ENCODE data around the gene PERCC1.

DNA sequence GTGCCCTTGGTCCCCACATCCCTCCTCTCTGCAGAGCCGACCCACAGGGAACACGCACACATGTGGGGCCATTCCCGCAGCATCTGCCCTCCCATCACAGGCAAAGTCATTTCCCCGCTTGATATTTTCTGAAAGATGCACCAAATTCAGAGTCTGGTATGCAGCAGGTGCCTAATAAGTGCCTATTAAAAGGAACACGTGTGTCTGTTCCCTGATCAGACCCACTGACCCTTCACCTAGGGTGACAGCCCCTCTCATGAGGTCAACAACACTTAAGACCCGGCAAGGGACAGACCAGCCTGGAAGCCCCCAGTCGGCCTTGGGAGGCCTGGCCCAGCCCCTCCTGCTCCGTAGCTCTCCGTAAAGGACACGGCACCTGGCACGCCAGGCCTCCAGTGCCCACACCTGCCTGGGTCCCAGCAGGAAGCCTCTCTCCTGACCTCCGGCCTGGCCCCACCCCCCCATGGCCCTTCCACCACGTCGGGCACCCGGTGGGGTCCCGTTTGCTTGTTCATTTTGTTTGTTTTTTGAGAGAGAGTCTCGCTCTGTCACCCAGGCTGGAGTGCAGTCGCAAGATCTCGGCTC, 36.4 kb upstream of the PERCC1 start:
- TF ChIP-seq, protein P1, sequence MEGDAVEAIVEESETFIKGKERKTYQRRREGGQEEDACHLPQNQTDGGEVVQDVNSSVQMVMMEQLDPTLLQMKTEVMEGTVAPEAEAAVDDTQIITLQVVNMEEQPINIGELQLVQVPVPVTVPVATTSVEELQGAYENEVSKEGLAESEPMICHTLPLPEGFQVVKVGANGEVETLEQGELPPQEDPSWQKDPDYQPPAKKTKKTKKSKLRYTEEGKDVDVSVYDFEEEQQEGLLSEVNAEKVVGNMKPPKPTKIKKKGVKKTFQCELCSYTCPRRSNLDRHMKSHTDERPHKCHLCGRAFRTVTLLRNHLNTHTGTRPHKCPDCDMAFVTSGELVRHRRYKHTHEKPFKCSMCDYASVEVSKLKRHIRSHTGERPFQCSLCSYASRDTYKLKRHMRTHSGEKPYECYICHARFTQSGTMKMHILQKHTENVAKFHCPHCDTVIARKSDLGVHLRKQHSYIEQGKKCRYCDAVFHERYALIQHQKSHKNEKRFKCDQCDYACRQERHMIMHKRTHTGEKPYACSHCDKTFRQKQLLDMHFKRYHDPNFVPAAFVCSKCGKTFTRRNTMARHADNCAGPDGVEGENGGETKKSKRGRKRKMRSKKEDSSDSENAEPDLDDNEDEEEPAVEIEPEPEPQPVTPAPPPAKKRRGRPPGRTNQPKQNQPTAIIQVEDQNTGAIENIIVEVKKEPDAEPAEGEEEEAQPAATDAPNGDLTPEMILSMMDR (IDR thresholded peaks at IDR 0.05), result no peak
- no peak for TF ChIP-seq ZFX (IDR thresholded peaks at IDR 0.05; ENCODE audit: borderline replicate concordance)

All from 22Rv1 (cell line).